SK-N-SH treated with all-trans-retinoic acid at 6 μM for 48 hours (cell line): ENCODE measurements around the gene OR56A1.

ENCODE experiments used
- GLIS3 ChIP-seq: fragments of 250-450 bp; sonication (Bioruptor Pico); IDR thresholded peaks from 2 replicates; pipeline ENCODE4 v1.5.0; 2020; ENCODE audit warnings: mild to moderate bottlenecking, moderate library complexity
- TCF4 ChIP-seq: fragments of 250-450 bp; sonication (Bioruptor Pico); IDR thresholded peaks from 2 replicates; pipeline ENCODE4 v1.8.0; 2021; ENCODE audit warnings: mild to moderate bottlenecking, moderate library complexity, borderline replicate concordance
- ZC3H10 ChIP-seq: fragments of 250-450 bp; sonication (Bioruptor Pico); IDR thresholded peaks from 2 replicates; pipeline ENCODE4 v1.5.1; 2021; ENCODE audit warnings: mild to moderate bottlenecking, moderate library complexity
- ZNF8 ChIP-seq: fragments of 450-650 bp; formaldehyde crosslinking; IDR thresholded peaks from 2 replicates; pipeline ENCODE4 v1.5.0; 2020; ENCODE audit warnings: mild to moderate bottlenecking, moderate library complexity
- TF ChIP-seq, protein P1 (sequence below): fragments of 250-450 bp; sonication (Bioruptor Pico); IDR thresholded peaks from 2 replicates; pipeline ENCODE4 v1.5.1; 2021; ENCODE audit warnings: mild to moderate bottlenecking, moderate library complexity
- TF ChIP-seq, protein P2 (sequence below): fragments of 250-450 bp; sonication (Bioruptor Pico); IDR thresholded peaks from 2 replicates; pipeline ENCODE4 v1.8.0; 2020; ENCODE audit warnings: mild to moderate bottlenecking, moderate library complexity, borderline replicate concordance

GRCh38 chr11:6012035-6012668, 18.4 kb downstream of the OR56A1 start:
- no peak for TF ChIP-seq TCF4
- TF ChIP-seq, protein P1, sequence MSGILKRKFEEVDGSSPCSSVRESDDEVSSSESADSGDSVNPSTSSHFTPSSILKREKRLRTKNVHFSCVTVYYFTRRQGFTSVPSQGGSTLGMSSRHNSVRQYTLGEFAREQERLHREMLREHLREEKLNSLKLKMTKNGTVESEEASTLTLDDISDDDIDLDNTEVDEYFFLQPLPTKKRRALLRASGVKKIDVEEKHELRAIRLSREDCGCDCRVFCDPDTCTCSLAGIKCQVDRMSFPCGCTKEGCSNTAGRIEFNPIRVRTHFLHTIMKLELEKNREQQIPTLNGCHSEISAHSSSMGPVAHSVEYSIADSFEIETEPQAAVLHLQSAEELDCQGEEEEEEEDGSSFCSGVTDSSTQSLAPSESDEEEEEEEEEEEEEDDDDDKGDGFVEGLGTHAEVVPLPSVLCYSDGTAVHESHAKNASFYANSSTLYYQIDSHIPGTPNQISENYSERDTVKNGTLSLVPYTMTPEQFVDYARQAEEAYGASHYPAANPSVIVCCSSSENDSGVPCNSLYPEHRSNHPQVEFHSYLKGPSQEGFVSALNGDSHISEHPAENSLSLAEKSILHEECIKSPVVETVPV (CRISPR knock-in tag) = no peak
- TF ChIP-seq, protein P2, sequence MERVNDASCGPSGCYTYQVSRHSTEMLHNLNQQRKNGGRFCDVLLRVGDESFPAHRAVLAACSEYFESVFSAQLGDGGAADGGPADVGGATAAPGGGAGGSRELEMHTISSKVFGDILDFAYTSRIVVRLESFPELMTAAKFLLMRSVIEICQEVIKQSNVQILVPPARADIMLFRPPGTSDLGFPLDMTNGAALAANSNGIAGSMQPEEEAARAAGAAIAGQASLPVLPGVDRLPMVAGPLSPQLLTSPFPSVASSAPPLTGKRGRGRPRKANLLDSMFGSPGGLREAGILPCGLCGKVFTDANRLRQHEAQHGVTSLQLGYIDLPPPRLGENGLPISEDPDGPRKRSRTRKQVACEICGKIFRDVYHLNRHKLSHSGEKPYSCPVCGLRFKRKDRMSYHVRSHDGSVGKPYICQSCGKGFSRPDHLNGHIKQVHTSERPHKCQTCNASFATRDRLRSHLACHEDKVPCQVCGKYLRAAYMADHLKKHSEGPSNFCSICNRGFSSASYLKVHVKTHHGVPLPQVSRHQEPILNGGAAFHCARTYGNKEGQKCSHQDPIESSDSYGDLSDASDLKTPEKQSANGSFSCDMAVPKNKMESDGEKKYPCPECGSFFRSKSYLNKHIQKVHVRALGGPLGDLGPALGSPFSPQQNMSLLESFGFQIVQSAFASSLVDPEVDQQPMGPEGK (CRISPR knock-in tag) = no peak
- TF ChIP-seq ZNF8 (CRISPR knock-in tag) = no peak
- no peak for TF ChIP-seq GLIS3 (CRISPR knock-in tag)
- TF ChIP-seq ZC3H10 (CRISPR knock-in tag) = no peak
